ENCODE results near the gene COL15A1.
"Not testable (repeated sequence)": the region's sequence is repeated elsewhere in the genome, so short reads cannot be mapped to it uniquely, and the experiment has no call there.

The COL15A1 gene

DNA sequence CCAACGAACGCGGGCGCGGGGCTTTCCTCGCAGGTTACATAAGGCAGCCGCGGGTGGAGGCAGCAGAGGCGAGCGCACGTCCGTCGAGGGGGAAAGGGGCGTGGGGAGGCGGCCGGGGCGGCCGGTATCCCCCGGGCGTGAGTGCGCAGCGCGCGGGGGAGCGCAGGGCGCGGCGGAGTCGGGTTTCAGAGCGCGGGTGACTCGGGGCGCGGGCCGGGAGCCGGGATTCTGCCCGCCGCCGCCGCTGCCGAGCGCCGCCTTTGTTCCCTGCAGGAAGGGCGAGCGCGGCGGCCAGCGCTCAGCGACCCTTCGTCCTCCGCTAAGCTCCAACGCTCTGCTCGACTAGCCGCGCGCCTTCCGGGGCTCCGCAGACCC, at the start of gene COL15A1:
TSS of gene COL15A1 (plus strand) at position 226 of the 375 bp plus-strand sequence. CDS start 155 bp downstream, outside the sequence.
- no peak for DNase-seq

DNA sequence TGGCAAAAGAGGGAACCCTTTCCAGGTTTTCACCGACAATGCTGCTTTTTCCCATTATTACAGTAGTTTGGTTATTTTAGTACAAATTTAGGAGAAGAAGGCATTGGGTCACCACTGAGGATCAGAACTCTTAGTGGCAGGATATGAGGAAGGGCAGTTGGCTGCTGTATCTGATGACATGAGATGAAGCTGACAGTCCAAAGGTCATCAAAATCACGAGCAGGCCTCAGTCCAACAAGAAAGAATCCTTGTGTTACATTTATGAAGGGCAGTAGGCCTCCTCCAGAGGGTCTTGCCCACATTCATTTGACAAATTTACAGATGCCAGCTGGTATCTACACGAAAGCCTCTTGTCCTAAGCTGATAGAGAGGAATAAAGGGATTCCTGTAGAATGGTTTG, 49.5 kb upstream of the COL15A1 start:
- no peak for DNase-seq

DNA sequence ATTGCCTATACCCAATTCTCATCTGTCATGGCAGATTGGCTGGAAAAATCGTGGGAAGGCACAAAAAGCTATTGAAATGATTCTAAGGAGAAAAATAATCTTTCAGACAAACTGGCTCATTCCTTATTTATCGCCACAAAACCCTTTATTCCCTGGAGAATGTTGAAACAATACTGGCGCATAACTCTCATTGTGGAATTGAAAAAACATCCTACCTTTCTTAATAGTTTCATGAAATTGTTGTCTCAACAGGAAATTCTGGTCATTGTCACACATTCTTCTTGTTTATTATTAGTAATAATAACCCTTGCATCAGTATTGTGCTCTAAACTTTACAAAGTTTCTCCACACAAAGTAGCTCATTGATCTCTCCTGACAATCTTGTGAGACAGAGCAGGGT, 48.9 kb upstream of the COL15A1 start:
- no peak for DNase-seq

DNA sequence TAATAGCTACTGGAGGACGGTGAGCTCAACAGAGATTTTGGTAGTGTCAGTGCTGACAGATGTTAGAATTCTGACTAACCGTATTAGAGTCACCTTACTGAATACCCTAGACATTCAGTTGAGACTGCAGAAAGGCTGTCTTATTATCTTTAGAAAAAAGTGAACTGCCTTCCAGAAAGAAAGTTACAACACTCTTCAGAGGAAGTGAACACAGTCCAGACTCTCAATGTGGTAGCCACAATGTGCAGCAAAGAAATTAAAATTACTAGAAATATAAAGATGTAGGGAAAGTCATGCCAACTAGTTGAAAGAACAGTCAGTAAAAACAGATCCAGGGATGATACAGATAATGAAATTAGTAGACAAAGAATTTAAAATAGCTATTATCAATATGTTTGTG, 47.1 kb upstream of the COL15A1 start:
- peak; percentile 19 for DNase-seq

DNA sequence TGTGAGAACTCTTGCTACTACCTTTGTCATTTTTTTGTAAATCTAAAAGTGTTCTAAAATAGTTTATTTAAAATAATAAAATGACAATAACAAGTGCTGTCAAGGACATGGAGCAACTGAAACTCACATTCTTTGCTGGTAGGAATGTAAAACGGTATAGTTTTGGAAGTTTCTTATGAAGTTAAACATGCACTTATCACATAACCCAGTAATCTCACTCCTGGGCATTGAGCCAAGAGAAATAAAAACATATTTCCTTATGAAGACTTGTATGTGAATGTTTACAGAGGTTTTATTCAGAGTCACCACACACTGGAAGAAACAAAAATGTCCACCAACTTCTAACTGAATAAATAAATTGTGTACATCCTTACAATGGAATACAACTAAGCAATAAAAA, 46.0 kb upstream of the COL15A1 start:
- no peak for DNase-seq

DNA sequence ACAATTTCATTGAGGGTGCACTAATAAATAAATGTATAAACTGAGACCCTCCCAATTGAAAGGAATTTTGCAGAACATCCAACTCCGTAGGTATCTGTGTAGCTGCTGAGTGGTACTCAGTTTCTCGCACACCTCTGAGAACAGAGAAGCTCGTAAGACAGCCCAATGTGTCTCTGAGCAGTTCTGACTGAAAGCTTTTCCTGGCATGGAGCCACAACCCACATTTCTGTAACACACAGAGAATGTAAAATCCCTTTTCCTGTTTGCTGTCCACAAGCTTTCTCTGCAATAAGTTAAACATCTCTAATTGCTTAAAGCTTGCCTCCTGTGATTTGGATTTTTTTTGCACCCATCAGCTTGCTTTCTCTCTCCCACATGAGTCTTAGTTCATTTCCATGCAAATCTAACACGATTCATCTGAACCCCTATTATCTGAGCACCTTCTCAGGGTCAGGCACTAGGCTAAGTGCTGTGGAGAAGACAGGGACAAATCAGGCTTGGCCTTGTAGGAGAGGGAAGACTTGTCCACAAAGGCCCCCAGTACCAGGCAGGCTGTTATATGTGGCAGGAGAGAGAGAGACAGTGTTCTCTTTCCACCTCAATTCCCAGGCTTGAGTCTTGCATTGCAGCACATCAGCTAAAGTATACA, 44.2 kb upstream of the COL15A1 start:
- peak; percentile 31 for DNase-seq

DNA sequence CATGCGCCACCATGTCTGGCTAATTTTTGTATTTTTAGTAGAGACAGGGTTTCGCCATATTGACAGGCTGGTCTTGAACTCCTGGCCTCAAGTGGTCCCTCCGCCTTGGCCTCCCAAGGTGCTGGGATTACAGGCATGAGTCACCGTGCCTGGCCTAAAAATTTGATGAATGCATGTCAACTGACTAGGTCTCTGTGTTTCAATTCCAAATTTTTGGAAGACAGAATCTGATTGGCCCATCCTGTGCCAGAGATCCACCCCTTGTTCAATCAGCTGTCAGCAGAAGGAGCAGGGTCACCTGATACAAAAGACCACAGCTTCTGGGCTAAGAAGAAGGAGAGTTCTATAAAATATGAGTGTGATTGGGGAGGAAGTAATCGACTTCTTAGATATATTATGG, 43.5 kb upstream of the COL15A1 start:
- DNase-seq = no peak

DNA sequence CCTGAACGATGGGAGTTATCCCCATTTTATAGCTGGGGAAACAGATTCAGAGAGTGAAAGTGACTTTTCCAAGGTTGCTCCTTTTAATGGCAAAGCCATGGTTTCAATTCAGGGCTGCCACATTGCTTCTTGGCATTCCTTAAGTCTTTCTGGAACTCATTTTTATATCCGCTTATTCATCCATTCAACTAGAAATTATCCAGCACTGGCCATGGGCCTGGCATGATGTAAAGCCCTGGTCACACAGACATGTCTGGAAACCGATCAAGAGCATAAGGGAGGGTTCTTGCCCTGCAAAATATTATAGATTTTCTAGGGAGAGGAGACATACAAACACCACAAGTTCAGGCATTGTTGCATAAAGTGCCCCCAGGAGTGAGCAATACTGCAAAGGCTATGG, 43.0 kb upstream of the COL15A1 start:
- no peak for DNase-seq

DNA sequence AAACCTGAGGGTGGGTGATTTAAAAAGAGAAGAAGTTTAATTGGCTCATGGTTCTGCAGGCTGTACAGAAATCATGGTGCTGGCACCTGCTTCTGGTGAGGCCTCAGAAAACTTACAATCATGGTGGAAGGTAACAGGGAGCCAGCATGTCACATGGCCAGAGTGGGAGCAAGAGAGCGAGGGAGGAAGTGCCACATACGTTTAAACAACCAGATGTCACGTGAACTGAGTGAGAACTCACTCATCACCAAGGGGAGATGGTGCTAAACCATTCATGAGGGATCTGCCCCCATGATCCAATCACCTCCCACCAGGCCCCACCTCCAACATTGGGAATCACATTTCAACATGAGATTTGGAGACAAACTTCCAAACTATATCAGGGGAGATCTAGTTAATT, 41.9 kb upstream of the COL15A1 start:
- not testable (repeated sequence) for DNase-seq

DNA sequence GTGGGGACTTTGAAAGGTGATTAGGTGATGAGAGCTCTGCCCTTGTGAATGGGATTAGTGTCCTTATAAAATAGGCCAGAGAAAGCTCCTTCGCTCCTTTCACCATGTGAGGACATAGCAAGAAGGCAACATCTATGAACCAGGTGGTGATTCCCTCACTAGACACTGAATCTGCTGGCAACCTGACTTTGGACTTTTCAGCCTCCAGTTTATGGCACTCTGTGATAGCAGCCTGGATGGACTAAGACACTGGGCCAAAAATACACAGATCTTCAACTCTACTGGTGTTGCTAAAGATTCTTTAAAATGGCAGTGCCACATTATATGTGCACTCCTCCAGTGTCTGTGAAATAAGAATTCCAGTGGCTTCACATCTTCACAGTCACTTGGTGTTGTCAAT, 41.2 kb upstream of the COL15A1 start:
- no peak for DNase-seq

DNA sequence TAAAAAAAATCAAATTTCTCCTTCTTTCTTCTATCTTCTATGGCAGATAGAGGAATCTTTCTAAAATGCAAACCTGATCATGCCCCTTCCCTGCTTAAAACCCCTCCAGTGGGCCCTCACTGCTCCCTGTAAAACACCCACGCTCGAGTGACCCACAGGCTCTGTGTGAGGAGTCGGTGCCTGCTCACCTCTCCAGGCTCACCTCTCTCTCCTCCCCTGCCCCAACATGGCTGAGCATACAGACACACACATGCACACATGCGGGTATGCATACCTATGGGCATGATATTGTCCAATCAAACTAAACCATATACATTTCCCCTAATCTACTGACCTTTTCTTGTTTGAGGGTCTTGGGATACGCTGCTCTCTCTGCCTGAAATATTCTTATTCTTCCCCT, 40.8 kb upstream of the COL15A1 start:
- no peak for DNase-seq

DNA sequence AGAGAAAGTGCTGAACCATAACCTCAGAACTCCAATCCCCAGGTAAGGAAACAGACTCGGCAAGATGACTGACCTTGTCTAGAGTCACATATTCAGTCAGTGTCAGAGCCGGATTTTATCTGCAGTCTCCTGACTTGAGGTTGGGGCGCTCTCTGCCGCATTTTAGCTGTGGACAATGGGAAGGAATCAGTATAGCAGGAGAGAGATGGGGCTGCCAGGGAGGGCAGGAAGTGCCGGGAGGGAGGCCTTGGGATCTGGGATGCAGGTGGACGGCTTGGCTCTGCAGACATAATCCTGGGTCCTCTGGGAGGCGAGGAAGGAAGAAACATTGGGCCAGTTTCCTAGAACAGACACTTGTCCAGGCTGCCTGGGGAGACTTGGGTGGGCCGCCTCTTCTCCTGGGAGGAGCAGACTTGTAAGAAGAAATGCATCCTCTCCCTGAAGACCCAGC, 39.7 kb upstream of the COL15A1 start:
- no peak for DNase-seq

DNA sequence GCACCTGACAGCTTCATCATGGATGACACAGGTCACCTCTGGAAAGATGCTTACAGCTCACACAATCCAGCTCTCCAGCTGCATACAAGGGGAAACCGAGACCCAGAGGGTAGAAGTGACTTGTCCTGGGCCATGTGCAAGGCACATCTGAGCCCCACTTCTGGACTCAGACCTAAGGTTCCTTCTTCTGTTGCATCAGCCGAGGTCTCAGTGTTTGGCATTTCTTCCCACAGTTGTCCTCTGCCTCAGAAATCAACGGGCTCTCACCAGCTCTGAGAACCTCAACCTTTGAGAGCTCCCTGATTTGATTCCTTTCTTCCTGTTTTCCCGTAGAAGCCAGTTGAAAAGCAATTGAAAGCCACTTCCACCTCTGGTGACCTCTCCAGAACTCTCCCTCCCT, 38.7 kb upstream of the COL15A1 start:
- no peak for DNase-seq

DNA sequence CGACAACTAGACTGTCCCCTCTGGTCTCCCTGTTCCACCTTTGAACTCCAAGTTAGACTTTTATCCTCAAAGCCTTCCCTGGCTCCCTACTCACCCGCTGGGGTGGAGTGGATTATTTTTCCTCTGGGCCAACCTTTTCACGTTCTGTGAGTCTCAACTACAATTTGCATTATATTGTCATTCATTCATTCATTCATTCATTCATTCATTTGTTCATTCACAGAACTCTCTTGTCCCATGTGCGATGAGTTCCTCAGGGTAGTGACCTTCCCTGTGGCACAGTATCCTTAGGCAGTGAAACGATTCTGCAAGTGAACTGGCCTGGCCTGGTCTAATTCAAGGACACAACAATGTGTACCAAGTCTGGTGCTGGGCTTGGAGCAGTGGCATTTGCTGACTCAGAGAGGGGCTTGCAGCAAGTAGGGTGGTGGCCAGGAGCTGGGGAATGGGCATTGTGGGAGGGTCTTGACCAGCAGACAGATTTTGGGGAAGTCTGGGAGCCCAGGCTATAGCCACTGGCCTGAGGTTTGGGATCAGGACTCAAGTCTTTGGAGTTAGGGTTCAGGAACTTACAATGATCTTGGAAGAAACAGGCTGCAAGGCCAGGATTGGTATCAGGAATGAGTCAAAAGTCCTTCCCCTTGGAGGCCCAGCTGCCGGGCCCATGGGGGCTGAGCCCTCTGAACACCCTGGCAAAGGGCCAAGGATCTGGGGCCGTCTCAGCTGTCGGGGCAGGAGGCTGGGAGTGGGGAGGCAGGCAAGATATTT, 37.2 kb upstream of the COL15A1 start:
- no peak for DNase-seq

DNA sequence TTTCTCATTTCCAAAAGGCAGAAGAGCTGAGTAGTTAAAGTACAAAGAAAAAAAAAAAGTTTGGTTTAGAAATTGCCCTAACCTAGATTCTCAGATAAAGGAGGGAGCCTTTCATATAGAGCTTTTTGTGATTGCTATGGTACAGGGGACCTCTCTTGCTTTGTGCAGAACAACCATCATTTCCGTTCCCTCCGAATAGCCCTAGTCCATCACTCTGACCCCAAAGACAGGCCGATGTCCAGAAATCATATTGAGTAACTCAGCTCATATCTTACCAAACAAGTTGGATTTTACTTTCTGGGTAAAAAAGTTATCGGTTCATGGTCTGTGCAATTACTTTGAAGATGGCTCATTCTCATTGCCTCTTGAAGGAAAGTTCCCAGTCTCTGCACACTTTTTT, 36.7 kb upstream of the COL15A1 start:
- no peak for DNase-seq

DNA sequence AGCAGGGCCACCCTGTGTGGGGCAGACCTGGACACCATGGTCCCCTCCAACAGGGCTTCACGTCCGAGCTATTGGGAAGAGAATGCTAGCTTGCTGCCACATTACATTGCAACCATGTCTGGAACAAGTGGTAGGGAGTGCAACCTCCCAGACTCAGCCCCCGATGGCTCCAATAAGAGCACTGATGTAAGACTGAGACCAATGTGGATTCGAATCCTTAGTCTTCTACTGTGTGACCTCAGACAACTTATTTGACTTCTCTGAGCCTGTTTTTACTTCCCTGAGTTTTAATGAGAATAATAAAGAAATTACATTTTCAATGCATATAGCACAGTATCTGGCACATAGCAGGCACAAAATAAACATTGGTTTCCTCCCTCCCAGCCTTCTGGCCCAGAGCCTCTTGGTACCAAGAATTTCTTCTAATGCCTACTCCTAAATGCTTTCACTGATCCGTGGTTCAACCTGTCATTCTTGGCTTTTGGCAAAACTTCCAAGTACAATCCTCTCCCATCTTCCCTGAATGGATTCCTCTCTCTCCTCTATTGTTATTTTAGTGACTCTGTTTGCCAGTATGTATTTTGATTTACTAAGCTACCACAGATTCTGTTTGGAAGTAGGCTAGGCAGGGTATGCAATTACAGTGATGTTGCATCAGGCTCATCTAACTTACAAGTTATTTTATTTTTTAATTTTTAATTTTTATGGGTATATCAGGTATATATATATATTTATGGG, 34.6 kb upstream of the COL15A1 start:
- DNase-seq = no peak

DNA sequence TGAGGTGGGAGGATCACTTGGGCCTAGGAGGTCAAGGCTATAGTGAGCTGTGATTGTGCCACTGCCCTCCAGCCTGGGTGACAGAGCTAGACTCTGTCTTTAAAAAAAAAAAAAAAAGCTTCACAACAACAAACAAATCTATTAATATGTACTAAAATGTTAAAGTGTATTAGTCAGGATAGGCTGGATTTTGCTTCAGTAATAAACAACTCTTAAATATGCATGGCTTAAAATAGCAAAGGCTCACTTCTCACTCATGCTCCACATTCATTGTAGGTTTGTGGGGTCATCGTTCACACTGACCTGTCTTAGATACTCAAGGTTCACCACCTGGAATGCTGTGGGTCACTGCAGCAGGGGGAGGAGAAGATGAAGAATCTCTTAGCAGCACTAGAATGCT, 33.8 kb upstream of the COL15A1 start:
- DNase-seq = no peak

DNA sequence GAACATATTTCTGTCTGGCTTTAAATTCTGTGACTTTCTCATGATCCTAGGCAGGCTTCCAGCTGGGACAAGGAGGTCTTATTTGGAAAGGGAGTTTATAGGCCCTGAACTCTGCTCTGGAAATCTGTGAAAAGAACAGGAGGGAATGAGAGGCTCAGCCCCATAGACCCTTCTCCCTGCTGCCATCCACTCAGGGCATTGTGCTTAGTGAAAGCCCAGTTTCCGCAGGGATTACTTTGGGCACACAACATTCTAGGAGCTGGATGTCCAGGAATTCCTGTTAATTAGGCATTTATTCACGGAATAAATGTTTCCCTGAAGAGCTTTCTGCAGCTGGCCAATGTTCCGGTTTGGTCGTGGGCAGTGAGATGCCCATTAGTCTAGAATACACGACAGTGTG, 32.7 kb upstream of the COL15A1 start:
- DNase-seq = no peak

DNA sequence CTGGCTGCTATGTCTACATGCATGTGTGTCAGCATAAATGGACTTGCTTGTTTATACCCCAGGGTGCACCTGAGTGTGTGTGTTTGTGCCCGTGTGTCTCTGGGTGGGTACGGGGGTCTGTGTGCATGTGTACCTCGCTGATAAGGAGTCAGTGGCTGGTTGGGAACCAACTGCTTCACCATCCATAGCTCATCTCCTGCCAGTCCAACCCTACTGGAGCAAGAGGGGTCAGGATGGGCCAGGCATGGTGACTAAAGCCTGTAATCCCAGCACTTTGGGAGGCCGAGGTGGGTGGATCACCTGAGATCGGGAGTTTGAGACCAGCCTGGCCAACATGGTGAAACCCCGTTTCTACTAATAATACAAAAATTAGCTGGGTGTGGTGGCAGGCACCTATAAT, 32.0 kb upstream of the COL15A1 start:
- not testable (repeated sequence) for DNase-seq

DNA sequence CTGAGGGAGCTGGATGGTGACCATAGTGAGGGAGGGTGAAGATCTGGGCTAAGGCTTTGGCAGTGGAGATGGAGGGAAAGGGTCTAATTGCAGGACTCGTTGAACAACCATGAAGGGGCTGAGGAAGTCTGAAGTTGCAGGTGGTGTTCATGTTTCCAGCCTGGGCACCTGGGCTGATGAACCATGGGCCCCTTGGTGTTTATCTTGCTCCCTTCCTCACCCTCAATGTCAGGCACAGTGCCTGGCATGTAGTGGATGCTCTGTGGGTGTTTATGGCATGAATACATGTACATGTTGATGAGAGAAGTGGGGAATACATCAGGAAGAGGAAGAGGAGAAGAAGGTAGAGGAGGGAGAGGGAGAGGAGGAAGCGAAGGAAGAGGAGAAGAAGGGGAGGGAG, 31.3 kb upstream of the COL15A1 start:
- DNase-seq = no peak

DNA sequence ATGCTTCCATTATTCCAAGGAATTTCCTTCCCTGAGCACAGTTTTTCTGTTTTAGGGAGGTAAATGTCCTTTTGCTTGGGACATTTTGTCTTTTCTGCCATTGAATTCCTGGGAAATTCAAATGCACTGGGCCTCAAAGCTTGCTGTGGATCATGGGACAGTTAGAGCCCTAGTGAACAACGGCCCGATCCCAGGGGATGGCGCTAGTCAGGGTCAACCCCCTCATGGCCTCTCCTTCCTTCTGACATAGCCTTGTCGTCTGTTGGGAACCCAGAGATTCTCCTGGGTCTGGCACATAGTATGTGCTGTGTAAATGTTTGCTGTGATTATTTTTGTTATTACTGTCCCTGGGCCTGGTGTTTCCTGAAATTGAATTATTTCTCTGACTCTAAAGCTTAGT, 30.7 kb upstream of the COL15A1 start:
- DNase-seq = no peak

DNA sequence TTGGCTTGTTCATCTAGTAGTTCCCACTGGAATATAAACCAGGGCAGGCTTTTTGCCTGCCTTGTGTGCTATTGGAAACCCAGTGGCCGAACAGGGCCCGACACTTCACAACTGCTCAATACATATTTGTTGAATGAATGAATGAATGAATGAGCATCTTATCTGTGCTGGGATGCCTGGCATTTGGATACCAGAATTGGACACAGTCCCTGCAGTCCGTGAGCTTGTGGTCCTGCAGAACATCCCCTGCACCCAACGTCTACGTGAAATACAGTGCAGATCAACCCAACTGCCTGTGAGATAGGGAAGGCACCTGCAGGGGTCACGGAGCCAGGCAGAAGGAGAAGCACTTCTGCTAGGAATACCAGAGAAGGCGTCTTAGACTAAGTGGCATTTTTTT, 30.0 kb upstream of the COL15A1 start:
- DNase-seq = no peak

DNA sequence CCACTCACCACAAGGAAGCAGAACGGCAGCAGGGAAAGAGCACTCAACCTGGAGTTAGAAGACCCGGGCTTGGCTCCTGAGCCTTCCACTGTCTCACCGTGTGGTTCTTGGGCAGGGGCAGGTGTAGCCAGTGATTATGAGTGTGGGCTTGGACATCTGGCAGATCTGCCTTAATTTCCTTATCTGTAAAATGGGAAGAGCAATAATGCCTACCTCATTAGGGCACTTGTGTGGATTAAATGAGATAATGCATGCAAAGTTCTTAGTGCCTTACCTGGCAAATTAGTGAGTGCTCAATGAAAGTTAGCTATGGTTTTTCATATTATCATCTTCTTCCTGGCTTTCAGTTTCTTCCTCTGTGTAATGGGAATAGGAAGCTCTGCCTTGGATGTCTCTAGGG, 28.1 kb upstream of the COL15A1 start:
- no peak for DNase-seq

DNA sequence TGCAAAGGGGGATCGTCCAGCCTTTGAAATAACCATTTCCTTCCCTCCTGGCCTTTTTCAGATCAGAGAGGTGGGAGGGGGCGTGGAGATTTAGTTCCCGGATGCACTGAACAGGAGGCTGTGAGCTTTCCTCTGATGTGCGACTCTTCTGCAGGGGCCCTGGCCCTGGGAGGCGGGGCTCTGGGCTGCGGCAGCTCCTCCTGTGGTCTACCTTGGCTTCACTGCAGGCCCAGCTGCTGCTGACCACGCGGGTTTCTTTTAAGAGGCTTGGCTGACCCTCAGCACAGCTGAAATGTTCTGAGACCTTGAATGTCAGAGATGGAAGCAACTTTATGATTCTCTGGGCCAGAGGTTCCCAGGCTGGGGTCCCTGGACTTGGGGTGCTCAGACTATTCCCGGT, 27.0 kb upstream of the COL15A1 start:
- no peak for DNase-seq
